Right forelimb (tissue), 1 donor: ENCODE measurements around the gene RPS4Y2.

Experiments used
- DNase-seq: peaks from one replicate; pipeline ENCODE4 v3.0.0-alpha.2; 2018

RPS4Y2 gene

GRCh38 chrY:20755808-20756207 is at the start of gene RPS4Y2:
TSS of gene RPS4Y2 (plus strand) at chrY:20756108. CDS start at chrY:20756164, 56 bp downstream.
- DNase-seq: no peak

DNA sequence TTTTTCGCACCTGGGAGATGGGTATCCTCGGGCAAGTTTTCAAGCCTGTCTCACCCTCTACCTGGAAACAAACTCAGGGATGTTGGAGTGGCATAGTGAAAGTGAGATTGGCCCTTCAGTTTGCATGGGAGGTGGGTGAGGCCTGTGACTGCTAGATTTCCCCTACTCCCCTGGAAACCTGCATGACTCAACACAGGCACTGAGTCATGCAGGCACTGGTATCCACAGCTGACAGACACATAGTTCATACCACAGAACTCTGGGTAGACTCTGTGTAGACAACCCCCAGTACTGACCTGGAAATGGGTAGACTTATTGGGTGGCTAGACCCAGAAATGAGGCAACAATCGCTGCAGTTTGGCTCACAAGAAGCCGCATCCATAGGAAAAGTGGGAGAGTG is 41.5 kb upstream of the RPS4Y2 start:
- DNase-seq: no peak

GRCh38 chrY:20726184-20726907 is 29.6 kb upstream of the RPS4Y2 start:
- DNase-seq: no peak

GRCh38 chrY:20735200-20735599 is 20.7 kb upstream of the RPS4Y2 start:
- DNase-seq: no peak

DNA sequence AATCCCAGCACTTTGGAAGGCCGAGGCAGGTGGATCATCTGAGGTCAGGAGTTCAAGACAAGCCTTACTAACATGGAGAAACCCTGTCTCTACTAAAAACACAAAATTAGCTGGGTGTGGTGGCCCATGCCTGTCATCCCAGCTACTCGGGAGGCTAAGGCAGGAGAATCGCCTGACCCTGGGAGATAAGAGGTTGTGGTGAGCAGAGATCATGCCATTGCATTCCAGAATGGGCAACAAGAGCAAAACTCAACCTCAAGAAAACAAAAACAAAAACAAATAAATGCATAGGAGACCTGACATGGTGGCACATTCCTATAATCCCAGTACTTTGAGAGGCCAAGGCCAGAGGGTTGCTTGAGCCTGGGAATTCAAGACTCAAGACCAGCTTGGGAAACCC is 16.1 kb upstream of the RPS4Y2 start:
- no peak for DNase-seq

GRCh38 chrY:20740609-20741008 is 15.3 kb upstream of the RPS4Y2 start:
- no peak for DNase-seq

GRCh38 chrY:20745060-20745459 is 10.8 kb upstream of the RPS4Y2 start:
- no peak for DNase-seq

DNA sequence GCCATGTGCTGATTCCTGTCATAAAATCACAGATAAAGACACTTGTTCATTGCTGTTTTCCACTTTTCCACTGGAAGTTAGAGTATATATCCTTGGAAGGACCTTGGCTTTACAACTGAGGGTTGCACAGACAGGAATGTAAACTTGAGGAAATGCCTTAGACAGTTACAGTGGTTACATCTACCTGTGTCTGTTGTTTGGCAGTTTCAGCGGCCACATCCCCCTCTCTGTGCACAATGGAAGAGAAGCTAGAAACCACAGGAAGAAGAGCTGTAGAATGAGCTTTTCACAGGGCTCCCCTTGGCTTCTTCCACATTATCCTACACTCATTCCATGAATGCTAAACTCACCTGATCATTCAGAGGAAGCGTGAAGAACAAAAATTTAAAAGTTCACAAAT is 9.0 kb upstream of the RPS4Y2 start:
- DNase-seq: no peak

DNA sequence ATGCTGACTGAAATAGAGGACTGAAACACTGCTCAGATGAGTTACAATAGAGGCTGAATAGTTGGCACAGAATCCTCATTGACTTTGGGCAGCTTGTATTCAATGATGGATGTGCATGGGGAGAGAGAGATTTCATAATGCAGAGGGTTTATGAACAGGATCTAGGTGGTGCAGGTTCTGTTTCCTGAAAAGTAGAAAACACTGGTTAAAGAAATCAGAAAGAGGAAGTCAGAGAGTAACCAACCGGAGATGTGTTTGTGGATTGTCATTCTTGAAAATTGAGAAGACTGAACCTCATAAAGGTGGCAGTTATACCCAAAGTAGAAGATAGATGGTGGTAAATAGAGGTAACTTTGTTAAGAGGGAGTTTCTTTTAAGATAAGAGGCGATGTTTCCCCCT is 8.0 kb downstream of the RPS4Y2 start:
- DNase-seq: no peak

DNA sequence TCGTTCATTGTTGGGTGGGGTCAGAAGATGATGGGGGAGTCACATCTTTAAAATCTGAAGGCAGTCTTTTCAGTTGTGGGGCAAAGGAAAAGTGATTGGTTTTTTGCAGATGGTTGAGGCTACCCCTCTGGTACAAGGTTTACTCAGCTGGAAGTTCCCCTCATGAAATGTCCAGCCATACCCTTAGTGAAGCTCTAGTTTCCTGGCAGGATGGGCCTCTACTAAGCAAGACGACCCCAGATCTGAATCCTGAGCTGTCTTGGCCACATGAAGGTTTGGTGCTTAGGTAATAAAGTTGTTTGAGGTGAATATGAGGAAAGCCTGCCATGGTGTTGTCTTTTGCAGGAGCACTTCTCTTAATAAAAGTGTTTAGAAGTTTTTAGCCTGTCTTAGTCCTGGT is 9.2 kb downstream of the RPS4Y2 start:
- no peak for DNase-seq

- no peak for DNase-seq
These were observed 14.8 kb downstream of the RPS4Y2 start for GRCh38 chrY:20770755-20771154.

DNA sequence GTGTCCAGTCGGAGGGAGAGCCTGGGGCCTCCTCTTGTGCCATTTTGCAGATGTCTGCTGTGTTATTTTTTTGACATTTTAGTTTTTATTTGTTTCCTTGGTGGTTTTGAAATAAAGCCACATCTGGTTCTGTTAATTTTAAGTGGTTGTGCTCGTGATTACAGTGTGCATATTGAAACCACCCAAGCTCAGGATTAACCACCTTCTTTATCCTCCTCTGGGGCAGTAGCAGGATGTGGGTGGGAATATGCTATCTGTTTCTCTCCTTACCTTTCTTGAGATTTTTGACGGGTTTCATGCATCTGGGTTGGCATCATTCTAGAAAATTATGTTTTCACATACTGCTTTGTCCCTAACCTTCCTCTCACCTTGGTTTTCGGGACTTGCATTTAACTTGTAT is 20.2 kb downstream of the RPS4Y2 start:
- DNase-seq: no peak

DNA sequence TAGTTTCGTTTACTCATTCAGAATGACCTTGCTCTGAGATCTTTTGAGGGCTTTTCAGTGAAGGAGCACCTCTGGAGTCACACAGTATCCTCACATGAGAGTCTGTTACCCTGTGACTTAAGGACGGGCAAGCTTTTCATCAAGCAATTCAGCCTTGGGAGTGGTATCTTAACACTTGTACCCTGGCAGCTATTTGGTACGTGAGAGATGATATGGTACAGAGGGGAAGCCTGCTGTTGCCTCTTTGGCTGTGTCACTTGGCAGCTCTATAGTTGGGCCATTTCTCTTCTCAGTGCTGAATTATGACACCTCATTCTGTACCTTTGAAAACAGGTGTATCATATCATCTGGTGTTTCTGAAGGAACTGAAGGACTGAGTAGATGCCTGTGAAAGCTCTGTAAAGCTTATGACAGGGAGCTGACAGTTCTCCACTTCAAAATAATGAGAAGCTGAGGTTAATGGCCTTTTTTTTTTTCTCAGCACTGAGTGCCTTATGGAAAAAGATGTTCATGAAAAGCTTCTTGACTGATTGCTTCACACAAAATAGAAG is 24.3 kb downstream of the RPS4Y2 start:
- no peak for DNase-seq

GRCh38 chrY:20780776-20781175 is 24.9 kb downstream of the RPS4Y2 start:
- no peak for DNase-seq

DNA sequence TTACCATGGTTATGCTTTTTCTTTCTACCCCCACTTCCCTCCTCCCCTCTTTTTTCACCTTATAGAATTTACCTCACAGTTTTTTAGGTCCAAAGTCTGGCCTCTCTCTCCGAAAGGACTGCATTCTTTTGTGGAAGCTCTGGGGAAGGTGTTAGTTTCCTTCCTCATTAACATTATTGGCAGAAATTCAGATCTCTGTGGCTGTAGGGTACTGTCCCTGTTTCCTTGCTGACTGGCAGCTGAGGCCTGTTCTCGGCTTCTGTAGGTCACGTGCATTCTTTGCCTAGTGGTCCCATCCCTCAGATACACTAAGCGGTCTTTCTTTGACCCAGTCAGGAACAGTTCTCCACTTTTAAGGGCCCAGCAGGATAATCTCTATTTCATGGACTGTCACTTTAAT is 25.5 kb downstream of the RPS4Y2 start:
- no peak for DNase-seq

GRCh38 chrY:20784965-20785364 is 29.1 kb downstream of the RPS4Y2 start:
- no peak for DNase-seq

DNA sequence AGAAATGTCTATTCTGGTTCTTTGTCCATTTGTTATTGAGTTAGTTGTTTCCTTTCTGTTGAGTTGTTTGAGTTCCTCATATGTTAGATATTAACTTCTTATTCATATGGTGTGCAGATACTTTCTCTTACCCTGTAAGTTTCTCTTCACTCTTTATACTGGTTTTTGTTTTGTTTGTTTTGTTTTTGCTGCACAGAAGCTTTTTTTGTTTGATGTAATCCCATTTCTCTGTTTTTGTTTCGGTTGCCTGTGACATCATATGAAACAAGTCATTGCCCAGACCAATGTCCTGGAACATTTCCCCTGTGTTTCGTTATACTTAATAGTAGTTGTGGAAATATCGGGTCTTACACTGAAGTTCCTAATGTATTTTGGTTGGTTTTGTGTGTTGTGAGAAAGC is 31.2 kb downstream of the RPS4Y2 start:
- DNase-seq: no peak

DNA sequence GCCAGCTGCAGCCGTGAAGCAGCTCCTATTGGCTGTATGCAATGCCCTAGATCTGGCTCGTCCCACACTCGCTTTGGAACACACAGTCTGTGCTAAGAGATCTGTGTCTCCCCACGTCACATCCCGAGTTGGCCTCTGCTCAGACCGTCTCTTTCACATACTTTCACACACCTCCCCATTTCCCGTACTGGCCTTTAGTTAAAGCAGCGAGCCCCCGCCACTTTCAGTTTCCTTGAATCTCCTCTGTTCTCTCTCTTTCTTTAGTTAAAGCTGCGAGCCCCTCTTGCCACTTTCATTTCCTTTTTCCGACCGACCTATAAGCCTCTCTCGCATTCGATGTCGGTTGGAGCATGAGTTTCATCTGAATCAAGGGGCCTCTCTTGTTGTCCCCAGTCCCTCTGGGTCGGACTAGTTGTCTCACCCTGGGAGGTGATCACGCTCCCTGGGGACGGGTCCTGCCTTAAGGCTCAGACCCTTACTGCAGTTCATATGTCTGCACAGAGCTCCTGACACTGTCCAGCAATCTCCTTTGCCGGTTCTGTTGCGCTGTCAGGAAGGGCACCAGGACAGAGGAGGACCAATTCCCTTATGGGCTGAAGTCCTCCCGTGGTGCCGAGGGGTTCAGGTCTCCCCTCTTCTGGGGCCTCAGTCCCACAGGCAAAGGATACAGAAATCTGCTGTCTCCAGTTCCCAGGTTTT is 42.6 kb downstream of the RPS4Y2 start:
- DNase-seq: no peak

DNA sequence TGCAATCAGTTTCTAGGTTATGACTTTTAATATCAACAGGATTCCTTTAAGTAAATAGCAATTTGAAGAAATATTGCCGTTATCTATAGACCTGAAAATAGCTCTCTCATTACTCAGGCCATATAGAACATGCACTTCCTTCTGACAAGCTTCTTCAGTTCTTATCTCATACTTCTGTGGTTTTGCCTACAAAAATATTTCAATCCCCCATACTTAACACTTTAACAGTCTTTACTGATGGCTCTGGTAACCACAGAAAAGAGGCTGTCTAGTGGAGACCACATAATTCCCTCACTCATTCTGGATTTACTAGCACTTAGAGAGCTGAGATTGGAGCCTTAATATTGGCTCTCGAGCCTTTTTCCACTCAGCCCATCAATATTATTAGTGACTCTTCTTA is 46.8 kb downstream of the RPS4Y2 start:
- DNase-seq: no peak

DNA sequence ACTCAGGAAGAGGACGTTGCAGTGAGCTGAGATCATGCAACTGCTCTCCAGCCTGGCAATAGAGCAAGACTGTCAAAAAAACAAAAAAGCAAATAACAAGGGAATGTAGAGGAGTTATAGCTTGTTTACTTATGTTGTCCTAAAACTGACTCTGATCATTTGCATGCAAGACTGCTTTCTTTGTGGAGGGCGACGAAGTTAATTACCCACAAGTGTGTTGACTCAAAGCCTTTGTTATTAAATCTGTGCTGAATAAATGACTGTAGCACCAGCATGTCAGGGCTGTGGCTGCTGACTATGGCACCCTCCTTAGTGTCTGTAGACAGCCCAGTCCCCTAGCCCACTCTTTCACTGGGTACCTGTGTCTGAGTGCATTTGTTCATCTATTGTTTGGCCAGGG is 50.3 kb downstream of the RPS4Y2 start:
- no peak for DNase-seq

GRCh38 chrY:20813459-20813858 is 57.6 kb downstream of the RPS4Y2 start:
- no peak for DNase-seq

GRCh38 chrY:20814794-20815193 is 58.9 kb downstream of the RPS4Y2 start:
- no peak for DNase-seq

DNA sequence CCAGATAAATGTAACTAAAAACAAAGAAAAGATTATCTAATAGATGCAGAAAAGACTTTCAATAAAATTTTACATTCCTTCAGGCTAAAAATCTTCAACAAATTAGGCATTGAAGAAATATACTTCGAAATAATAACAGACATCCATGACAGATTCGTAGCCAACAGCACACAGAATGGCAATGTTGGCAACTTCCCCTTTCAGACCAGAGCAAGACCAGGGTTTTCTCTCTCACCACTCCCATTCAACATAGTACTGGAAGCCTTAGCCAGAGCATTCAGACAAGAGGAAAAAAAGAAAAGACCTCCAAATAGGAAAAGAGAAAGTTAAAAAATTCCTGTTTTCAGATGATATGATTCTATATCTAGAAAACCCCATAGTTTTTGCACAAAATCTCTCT is 61.2 kb downstream of the RPS4Y2 start:
- no peak for DNase-seq
